ENCODE data around the gene PHB1. TPM values are rescaled to one million over a fixed set of nuclear protein-coding genes. Genes with fewer than 3 reads are reported as not detected.

PHB1 gene
- total RNA-seq, 1 donor from 2014 or later = 168 TPM

DNA sequence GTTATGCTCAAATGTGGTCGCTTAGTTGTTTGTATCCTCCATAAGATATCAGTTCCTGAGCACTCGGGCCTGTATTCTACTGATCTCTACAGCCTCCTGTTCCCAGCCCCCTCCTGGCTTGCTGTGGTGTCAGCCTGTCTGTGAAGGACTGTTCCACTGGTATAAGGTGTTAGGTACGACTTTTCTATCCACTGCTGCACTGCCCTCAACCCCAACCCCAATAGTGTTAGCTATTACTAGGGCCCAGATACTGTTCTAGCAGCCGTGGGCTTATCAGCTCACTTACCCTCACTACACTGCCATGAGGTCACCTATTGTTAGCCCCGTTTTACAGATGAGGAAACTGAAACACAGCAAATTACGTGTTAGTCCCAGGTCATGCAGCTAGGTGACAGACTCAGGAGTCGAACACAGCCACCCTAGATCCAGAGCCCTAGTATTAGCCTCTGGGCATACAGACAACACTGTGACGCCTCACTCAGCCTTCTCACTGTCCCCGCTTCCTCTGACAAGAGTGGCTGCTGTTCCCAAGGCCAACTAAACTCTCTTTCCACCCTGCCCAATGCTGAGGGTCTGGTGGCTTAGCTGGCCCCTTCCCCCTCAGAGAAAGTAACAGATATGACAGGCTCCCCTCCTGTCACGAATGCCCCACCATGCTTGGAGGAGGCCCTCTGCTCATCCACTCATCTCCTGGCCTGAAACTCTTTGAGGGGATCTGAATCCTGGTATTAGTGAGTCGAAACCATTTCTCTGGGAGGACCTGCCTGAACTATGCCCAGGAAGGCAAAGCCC, 27.0 kb downstream of the PHB1 start:
- no peaks in the 10 kb centered on the region for H3K9me3 Mint-ChIP-seq (ENCODE audit: low read depth)
- TF ChIP-seq, protein P1, sequence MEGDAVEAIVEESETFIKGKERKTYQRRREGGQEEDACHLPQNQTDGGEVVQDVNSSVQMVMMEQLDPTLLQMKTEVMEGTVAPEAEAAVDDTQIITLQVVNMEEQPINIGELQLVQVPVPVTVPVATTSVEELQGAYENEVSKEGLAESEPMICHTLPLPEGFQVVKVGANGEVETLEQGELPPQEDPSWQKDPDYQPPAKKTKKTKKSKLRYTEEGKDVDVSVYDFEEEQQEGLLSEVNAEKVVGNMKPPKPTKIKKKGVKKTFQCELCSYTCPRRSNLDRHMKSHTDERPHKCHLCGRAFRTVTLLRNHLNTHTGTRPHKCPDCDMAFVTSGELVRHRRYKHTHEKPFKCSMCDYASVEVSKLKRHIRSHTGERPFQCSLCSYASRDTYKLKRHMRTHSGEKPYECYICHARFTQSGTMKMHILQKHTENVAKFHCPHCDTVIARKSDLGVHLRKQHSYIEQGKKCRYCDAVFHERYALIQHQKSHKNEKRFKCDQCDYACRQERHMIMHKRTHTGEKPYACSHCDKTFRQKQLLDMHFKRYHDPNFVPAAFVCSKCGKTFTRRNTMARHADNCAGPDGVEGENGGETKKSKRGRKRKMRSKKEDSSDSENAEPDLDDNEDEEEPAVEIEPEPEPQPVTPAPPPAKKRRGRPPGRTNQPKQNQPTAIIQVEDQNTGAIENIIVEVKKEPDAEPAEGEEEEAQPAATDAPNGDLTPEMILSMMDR (IDR thresholded peaks at IDR 0.05; ENCODE audit: unreplicated experiment) = no peak
- no peak for DNase-seq (ENCODE audit: low spot score, unreplicated experiment)
- no peak overlapping the region for H3K27ac Mint-ChIP-seq
- peaks cover 4% of the 10 kb centered on the region for H3K27me3 Mint-ChIP-seq
- H3K4me3 Mint-ChIP-seq (ENCODE audit: low read depth) = no peak overlapping the region
- H3K36me3 Mint-ChIP-seq (ENCODE audit: insufficient read depth) = no peaks in the 10 kb centered on the region
- no peaks in the 10 kb centered on the region for H3K4me1 Mint-ChIP-seq (ENCODE audit: low read depth)

DNA sequence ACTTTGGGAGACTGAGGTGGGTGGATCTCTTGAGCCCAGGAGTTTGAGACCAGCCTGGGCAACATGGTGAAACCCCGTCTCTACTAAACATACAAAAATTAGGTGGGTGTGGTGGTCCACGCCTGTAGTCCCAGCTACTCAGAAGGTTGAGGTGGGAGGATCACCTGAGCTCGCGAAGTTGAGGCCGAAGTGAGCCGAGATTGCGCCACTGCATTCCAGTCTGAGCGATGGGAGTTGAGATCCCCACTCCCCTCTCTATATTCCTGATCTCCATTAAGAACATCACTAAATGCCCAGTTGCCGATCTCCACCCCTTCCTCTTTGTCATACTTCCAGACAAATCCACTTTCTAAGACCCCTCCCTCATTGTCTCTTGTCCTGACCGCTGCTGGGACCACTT, 28.3 kb downstream of the PHB1 start:
- no peak overlapping the region for H3K27ac Mint-ChIP-seq
- H3K27me3 Mint-ChIP-seq = peaks cover 8% of the 10 kb centered on the region
- no peaks in the 10 kb centered on the region for H3K9me3 Mint-ChIP-seq (ENCODE audit: low read depth)
- TF ChIP-seq, protein P1 (IDR thresholded peaks at IDR 0.05; ENCODE audit: unreplicated experiment) = no peak
- H3K4me3 Mint-ChIP-seq (ENCODE audit: low read depth) = no peak overlapping the region
- no peak for DNase-seq (ENCODE audit: low spot score, unreplicated experiment)
- H3K36me3 Mint-ChIP-seq (ENCODE audit: insufficient read depth) = no peaks in the 10 kb centered on the region
- H3K4me1 Mint-ChIP-seq (ENCODE audit: low read depth) = no peaks in the 10 kb centered on the region

DNA sequence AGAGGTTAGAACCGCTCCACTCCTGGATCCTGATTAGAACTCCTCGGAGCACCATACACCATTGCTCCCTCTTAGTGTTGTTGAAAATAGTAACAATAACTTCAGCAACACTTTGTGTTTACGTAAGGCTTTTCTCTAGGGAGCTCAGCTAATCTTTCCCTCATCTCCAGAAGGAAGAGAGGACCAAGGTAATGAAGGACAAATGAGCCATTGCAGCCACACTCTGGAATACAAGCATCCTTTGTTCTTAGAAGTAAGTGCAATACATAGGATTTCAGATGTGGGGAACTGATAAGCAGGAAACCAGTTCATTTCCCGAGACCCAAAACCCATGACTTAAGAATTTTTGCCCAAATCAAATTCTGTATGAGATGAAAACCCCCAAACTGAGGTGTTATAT, 29.7 kb downstream of the PHB1 start:
- H3K27me3 Mint-ChIP-seq = peaks cover 8% of the 10 kb centered on the region
- no peaks in the 10 kb centered on the region for H3K4me1 Mint-ChIP-seq (ENCODE audit: low read depth)
- TF ChIP-seq, protein P1 (IDR thresholded peaks at IDR 0.05; ENCODE audit: unreplicated experiment) = no peak
- DNase-seq (ENCODE audit: low spot score, unreplicated experiment) = no peak
- no peaks in the 10 kb centered on the region for H3K9me3 Mint-ChIP-seq (ENCODE audit: low read depth)
- no peaks in the 10 kb centered on the region for H3K36me3 Mint-ChIP-seq (ENCODE audit: insufficient read depth)
- no peak overlapping the region for H3K27ac Mint-ChIP-seq
- H3K4me3 Mint-ChIP-seq (ENCODE audit: low read depth) = no peak overlapping the region

DNA sequence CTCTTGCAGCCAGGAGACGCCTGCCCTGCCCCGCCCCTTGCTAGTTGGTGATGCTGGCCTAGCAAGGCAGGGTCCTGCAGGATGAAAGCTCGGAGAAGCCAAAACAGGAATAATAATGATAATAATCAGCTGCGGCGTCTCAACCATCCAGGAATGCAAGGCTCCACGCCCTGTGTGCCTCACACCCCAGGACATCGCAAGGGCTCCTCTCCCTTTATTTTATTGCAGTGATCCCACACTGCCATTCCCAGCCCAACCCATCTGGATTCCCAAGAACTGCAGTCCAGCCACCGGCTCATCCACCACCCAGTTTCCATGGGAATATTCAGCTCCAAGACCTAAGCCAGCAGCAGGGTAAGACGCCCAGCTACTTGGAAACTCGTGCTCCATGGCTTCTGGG, 31.6 kb downstream of the PHB1 start:
- Mint-ChIP-seq H3K27ac (no peak overlapping the region), H3K9me3 (ENCODE audit: low read depth) (no peaks in the 10 kb centered on the region), H3K4me1 (ENCODE audit: low read depth) (no peaks in the 10 kb centered on the region), H3K36me3 (ENCODE audit: insufficient read depth) (no peaks in the 10 kb centered on the region), H3K27me3 (peaks cover 8% of the 10 kb centered on the region), H3K4me3 (ENCODE audit: low read depth) (no peak overlapping the region)
- no peak for DNase-seq (ENCODE audit: low spot score, unreplicated experiment)
- TF ChIP-seq, protein P1 (IDR thresholded peaks at IDR 0.05; ENCODE audit: unreplicated experiment) = no peak

DNA sequence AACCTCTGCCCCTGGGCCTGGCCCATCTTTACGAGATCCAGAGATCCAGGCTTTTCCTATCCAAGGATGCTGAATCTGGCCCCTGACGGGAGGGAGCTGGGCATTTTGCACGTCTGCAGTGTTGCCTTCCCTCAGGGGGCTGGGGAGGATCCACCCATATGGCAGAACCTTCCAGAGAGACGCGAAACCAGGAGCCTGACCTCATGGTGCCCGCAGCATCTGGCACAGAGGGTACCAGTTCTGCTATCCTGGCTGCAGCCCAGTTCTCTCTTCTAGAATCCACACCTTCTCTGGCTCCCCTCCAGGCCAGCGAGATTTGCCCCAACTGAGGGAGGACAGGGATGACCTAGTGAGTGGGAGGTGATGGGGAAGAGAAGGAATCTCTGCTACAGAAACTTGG, 32.1 kb downstream of the PHB1 start:
- DNase-seq (ENCODE audit: low spot score, unreplicated experiment) = no peak
- Mint-ChIP-seq H3K9me3 (ENCODE audit: low read depth) (no peaks in the 10 kb centered on the region), H3K4me1 (ENCODE audit: low read depth) (no peaks in the 10 kb centered on the region), H3K27ac (no peak overlapping the region), H3K4me3 (ENCODE audit: low read depth) (no peak overlapping the region), H3K27me3 (peaks cover 8% of the 10 kb centered on the region), H3K36me3 (ENCODE audit: insufficient read depth) (no peaks in the 10 kb centered on the region)
- TF ChIP-seq, protein P1 (IDR thresholded peaks at IDR 0.05; ENCODE audit: unreplicated experiment) = no peak

Data from progenitor cell of endocrine pancreas (in vitro differentiated cells).